ENCODE data around the gene STRADA. TPM values are rescaled to one million over a fixed set of nuclear protein-coding genes. Genes with fewer than 3 reads are reported as not detected.

STRADA gene
- total RNA-seq, 1 donor: 39.5 TPM

DNA sequence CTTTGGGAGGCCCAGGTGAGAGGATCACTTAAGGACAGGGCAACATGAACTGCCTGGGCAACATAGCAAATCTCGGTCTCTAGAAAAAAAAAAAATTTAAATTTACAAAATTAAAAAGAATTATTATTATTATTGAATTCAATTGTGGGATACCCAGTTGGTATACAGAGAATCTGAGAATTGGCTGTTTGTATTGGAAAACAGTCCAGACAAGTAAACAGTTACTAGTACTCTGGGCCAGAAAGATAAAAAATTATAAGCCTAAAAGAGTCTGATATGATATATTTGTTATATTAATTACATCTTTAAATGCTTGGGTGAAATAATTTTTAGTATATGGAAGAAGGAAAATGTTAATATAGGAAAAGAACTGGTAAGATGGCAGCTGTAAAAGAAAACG is 16.8 kb upstream of the STRADA start:
- H3K4me3 ChIP-seq (ENCODE audit: low read depth, low read length): no peak overlapping the region
- TF ChIP-seq, protein P1, sequence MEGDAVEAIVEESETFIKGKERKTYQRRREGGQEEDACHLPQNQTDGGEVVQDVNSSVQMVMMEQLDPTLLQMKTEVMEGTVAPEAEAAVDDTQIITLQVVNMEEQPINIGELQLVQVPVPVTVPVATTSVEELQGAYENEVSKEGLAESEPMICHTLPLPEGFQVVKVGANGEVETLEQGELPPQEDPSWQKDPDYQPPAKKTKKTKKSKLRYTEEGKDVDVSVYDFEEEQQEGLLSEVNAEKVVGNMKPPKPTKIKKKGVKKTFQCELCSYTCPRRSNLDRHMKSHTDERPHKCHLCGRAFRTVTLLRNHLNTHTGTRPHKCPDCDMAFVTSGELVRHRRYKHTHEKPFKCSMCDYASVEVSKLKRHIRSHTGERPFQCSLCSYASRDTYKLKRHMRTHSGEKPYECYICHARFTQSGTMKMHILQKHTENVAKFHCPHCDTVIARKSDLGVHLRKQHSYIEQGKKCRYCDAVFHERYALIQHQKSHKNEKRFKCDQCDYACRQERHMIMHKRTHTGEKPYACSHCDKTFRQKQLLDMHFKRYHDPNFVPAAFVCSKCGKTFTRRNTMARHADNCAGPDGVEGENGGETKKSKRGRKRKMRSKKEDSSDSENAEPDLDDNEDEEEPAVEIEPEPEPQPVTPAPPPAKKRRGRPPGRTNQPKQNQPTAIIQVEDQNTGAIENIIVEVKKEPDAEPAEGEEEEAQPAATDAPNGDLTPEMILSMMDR (IDR thresholded peaks at IDR 0.05; ENCODE audit: insufficient read depth, low read length): no peak
- DNase-seq (ENCODE audit: low read depth): no peak

DNA sequence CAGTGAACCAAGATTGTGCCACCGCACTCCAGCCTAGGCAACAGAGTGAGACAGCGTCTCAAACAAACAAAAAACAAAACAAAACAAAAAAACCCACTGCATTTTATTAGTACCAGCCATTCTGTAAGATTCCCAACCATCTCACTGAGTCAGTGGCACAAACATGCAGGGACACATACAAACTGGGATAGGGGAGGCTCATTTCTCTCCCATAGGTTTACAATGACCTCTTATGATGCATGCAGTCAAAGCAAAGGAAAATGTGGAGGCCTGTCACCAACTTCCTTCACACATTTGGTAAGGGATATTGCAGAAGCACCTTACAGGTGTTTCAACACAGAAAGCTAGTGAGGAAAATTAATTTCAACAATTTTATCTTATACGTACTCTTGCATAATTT is 12.4 kb upstream of the STRADA start:
- H3K4me3 ChIP-seq (ENCODE audit: low read depth, low read length): no peak overlapping the region
- no peak for DNase-seq (ENCODE audit: low read depth)
- TF ChIP-seq, protein P1 (IDR thresholded peaks at IDR 0.05; ENCODE audit: insufficient read depth, low read length): no peak

DNA sequence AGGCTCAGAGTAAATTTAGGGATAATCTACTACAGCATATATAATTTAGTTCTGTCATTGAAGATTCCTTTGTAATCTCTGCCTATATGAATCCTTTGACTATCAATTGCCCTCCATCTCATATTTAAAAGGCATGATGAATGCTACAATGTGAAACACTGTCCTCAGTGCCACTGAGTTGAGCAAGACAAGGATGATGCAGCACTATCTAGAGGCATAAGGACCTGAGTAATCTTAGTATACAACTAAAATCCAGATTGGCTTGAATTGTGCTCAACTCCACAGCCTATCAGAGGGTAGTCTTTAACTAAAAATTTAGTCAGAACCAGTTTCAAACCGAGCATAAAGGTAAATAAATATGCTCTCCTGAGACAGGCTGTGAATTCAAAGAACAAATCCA is 11.6 kb upstream of the STRADA start:
- H3K4me3 ChIP-seq (ENCODE audit: low read depth, low read length): no peak overlapping the region
- DNase-seq (ENCODE audit: low read depth): no peak
- TF ChIP-seq, protein P1 (IDR thresholded peaks at IDR 0.05; ENCODE audit: insufficient read depth, low read length): no peak

DNA sequence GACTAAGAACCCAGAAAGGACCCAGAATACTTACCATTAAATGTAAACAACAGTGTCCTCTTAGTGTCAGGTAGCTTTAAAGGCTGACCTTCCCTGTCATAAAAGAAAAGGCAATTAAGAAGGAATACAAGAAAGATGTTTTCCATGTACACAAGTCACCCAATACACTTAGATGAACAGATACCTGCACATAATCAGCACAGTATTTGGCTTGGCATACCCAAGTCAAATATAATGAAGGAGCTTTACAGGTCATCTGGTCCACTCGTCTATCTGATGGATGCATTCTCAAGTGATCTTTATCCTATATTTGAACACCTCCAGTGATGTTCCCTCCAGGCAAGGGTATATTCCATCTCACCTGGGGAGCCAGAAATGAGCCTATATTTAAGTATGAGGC is 11.1 kb upstream of the STRADA start:
- DNase-seq (ENCODE audit: low read depth): no peak
- TF ChIP-seq, protein P1 (IDR thresholded peaks at IDR 0.05; ENCODE audit: insufficient read depth, low read length): no peak
- no peak overlapping the region for H3K4me3 ChIP-seq (ENCODE audit: low read depth, low read length)

- TF ChIP-seq, protein P1 (IDR thresholded peaks at IDR 0.05; ENCODE audit: insufficient read depth, low read length): no peak
- H3K4me3 ChIP-seq (ENCODE audit: low read depth, low read length): no peak overlapping the region
Measured at GRCh38 chr17:63751806-63752205, 10.2 kb upstream of the STRADA start.

DNA sequence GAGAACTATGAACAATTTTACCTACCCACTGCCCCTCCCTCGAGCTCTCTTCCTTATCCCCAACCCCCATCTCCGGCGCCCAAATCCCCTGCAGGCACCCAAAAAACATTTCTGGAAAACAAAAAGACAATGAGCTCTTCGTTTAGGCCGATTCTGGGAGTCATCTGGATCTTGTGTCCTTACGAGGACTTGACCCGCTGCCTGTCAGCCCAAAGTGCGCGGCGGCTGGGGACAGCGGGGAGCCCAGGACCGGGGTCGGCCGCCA is 524 bp downstream of the STRADA start:
- peak overlapping the region; percentile 83 for H3K4me3 ChIP-seq (ENCODE audit: low read depth, low read length)
- TF ChIP-seq, protein P1 (IDR thresholded peaks at IDR 0.05; ENCODE audit: insufficient read depth, low read length): no peak
- DNase-seq (ENCODE audit: low read depth): no peak

More at GRCh38 chr17:63751806-63752205, 10.2 kb upstream of the STRADA start:
- DNase-seq (ENCODE audit: low read depth): no peak

DNA sequence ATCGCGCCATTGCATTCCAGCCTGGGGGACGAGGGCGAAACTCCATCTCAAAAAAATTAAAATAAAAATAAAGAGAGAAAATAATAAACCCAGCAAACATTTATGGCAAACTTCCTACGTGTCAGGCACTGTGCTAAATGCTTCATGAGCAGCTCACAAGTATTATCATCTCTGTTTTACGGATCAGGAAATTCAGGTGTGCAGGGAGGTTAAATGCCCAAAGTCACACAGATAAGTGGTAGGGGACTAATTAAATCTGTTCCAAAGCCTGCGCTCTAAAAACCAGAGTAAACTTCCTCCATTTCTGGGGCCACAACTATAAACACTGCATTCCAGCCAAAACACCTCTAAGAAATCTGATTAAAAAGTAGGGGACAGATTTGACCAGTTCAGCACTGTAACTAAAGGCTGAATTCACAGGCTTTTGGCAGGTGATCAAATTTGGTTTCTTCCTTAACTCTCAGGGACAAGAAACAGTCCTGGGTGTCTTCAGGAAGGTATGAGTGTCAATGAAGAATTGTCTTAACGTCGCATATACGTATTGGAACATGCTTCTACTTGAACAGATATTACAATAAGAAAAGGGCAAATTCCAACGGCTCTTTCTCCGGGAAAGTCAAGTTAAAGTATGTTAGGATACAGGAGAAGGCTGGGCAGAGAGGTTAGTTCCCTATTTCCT is 996 bp downstream of the STRADA start:
- DNase-seq (ENCODE audit: low read depth): peak; percentile 18
- H3K4me3 ChIP-seq (ENCODE audit: low read depth, low read length): peak overlapping the region; percentile 83
- TF ChIP-seq, protein P1 (IDR thresholded peaks at IDR 0.05; ENCODE audit: insufficient read depth, low read length): no peak

All from fibroblast of the aortic adventitia (primary cell).